ENCODE measurements around the gene TBKBP1. TPM values are rescaled to one million over a fixed set of nuclear protein-coding genes. Genes with fewer than 3 reads are reported as not detected.
A peak's percentile ranks its signal among the peaks of the same experiment; 100 is the strongest.

The TBKBP1 gene
- total RNA-seq, 4 donors from 2014 or later: 3.0 to 23.1 (median 5.2) TPM

DNA sequence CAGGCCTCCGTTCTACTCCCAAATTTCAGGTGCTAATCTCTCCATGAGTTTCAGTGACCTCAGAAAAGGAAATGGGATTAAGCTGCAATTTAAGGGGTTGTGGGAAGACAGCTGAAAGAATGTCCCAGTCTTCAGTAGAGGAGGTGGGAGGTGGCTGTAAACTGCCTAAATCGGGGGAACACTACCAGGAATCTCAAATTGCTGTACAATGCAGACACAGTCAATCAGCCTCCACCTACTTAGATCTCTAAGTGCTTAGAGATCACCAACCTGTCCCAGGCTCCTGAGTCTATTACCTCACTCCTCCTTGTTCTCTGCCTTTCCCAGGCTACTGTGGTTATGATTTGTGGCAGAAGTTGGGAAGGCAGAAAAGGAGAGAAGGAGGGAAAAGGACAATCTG lies 30.7 kb downstream of the TBKBP1 start:
- no peak overlapping the region for H3K27ac ChIP-seq
- no peak for TF ChIP-seq POLR2A (IDR thresholded peaks at IDR 0.05)
- TF ChIP-seq, protein P1, sequence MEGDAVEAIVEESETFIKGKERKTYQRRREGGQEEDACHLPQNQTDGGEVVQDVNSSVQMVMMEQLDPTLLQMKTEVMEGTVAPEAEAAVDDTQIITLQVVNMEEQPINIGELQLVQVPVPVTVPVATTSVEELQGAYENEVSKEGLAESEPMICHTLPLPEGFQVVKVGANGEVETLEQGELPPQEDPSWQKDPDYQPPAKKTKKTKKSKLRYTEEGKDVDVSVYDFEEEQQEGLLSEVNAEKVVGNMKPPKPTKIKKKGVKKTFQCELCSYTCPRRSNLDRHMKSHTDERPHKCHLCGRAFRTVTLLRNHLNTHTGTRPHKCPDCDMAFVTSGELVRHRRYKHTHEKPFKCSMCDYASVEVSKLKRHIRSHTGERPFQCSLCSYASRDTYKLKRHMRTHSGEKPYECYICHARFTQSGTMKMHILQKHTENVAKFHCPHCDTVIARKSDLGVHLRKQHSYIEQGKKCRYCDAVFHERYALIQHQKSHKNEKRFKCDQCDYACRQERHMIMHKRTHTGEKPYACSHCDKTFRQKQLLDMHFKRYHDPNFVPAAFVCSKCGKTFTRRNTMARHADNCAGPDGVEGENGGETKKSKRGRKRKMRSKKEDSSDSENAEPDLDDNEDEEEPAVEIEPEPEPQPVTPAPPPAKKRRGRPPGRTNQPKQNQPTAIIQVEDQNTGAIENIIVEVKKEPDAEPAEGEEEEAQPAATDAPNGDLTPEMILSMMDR (IDR thresholded peaks at IDR 0.05): no peak
- peaks cover 0 to 15% of the 10 kb centered on the region in 2 donors for H3K27me3 ChIP-seq
- DNase-seq: no peak
- H3K9me3 ChIP-seq: no peaks in the 10 kb centered on the region
- no peaks in the 10 kb centered on the region for H3K36me3 ChIP-seq
- peaks cover 0 to 15% (median 5%) of the 10 kb centered on the region in 4 donors for H3K4me1 ChIP-seq
- no peak overlapping the region for H3K4me3 ChIP-seq

DNA sequence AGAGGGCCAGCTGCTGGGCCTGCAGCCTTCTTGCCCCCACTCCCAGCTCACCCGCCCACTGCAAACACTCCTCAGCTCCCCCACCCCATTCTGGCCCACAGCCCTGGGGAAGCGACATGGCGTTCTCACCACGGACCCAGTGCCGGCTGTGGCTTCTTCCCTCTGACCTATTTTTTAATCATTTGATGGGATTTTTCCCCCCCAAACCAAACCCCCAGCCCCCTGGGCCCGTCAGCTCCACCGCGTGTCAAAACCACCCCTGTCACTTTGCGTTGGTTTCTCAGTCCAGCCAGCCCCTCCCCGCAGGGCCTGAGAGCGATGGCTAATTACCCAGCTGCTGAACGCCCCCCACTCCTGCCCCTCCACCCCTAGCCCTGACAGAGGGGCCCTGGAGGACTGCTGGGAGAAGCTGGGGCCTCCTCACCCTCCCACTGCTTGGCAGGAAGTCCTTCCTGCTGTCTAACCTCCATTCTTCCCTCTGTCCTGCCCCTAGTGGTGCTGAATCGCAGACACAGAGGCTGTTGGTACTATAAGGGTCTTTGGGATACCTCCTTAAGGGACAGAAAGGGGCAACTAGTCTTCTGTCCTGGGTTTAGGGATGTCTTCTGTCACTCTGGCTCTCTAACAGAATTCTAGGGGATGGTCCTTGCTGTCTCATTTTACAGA lies 31.6 kb downstream of the TBKBP1 start:
- Histone ChIP-seq H3K36me3 (no peaks in the 10 kb centered on the region), H3K27me3 (peaks cover 0 to 15% of the 10 kb centered on the region in 2 donors), H3K27ac (no peak overlapping the region), H3K4me1 (peaks cover 0 to 15% (median 5%) of the 10 kb centered on the region in 4 donors), H3K9me3 (no peaks in the 10 kb centered on the region), H3K4me3 (no peak overlapping the region)
- no peak for DNase-seq
- TF ChIP-seq, protein P1 (IDR thresholded peaks at IDR 0.05): no peak
- no peak for TF ChIP-seq POLR2A (IDR thresholded peaks at IDR 0.05)

DNA sequence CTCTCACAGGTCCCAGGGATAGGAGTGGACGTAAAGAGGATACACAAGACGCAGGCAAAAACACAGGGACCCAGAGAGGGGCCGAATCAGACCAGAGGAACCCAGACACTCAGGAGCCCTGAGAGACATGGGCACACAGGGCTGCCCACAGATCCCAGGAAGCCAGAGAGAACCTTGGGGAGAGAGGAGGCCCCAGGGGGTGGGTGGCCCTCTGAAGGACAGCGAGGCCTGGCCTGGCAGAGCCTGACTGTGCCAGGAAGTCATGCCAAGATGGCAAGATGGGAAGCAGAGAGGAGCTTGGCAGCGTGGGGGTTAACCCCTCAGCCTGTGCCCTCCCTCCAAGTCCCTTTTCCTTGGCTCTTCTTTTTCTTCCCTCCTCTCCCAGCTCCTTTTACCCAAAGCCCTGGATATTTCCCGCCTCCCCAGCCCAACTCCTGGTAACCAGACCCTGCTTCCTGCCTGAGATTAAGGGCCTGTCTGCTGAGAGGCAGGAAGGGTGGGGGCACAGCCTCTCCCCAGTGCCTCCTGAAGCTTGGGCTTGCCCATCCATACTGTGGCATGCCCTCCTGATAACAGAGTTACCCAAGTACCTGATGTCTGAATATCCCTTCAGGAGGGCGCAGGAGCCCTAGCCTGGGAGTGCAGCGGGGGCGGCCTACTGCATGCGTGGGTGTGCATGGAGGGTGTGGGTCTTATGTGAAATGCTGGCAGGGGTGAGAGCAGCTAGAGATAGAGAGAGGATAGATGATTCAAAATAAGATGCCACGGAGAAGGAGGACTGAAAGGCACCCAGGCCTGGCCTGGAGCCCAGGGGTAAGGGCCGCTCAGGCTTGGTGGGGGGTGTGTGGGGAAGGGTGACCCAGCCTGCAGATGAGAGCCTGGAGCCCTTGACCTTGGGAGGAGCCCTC lies 33.1 kb downstream of the TBKBP1 start:
- peak in 1 of 3 donors; percentile 34 for DNase-seq
- Histone ChIP-seq H3K27me3 (peaks cover 0 to 2% of the 10 kb centered on the region in 2 donors), H3K27ac (no peak overlapping the region), H3K9me3 (no peaks in the 10 kb centered on the region), H3K4me1 (peaks cover 0 to 1% (median 0%) of the 10 kb centered on the region in 4 donors), H3K4me3 (no peak overlapping the region), H3K36me3 (no peaks in the 10 kb centered on the region)
- TF ChIP-seq, protein P1 (IDR thresholded peaks at IDR 0.05): no peak

DNA sequence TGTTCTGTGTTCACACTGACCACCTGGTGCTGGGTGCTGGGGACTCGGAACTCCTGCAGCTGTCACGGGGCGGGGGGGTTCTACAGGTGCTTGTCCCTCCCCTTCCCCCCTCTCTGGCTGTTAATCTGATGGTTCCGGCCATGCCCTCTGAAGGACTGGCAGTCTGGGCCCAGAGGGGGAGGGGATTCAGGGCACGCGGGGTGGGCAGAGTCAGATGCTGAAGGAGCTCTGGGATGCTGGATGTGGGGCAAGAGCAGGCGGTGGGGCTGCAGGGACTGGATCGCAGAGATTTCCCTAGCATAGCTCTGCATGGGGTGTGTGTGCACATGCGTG lies 33.7 kb downstream of the TBKBP1 start:
- DNase-seq: peak in 1 of 3 donors; percentile 14
- no peaks in the 10 kb centered on the region for H3K36me3 ChIP-seq
- H3K4me1 ChIP-seq: peaks cover 0 to 4% (median 2%) of the 10 kb centered on the region in 4 donors
- TF ChIP-seq, protein P1 (IDR thresholded peaks at IDR 0.05): no peak
- TF ChIP-seq POLR2A (IDR thresholded peaks at IDR 0.05): no peak
- H3K9me3 ChIP-seq: no peaks in the 10 kb centered on the region
- H3K4me3 ChIP-seq: no peak overlapping the region
- no peak overlapping the region for H3K27ac ChIP-seq
- peaks cover 0 to 6% of the 10 kb centered on the region in 2 donors for H3K27me3 ChIP-seq

DNA sequence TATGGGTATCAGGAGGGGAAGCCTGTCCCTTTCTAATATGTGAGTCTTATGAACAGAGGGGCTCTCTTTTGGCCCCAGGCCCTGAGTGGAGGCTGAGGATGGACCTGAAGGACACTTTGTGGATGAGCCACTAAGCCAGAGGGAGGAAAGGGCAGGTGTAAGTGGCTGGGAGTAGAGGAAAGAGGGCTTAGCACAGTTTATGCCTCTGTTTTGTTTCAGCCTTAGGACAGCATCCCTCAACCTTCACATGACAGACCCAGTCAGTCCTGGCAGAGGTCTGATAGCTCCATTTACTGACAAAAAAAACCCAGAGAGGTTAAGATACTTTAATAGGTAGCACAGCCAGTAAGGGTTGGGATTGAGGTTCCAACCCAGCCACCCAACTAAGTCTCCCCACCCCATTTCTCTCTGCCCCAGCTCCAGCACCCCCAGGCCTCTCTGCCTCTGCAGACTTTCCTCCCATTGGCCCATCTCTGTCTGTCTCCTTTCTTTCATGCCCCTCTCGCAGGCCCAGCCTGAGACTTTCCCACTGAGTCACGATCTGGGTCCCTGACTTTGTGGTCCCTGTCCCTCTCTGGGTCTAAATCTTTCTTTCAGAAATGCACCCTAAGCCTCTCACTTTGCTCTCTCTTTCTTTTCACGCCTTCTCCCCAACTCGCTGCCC lies 34.4 kb downstream of the TBKBP1 start:
- DNase-seq: peak in 1 of 3 donors; percentile 14
- no peak overlapping the region for H3K27ac ChIP-seq
- H3K4me1 ChIP-seq: peaks cover 0 to 11% (median 3%) of the 10 kb centered on the region in 4 donors
- no peak overlapping the region for H3K4me3 ChIP-seq
- no peak for TF ChIP-seq POLR2A (IDR thresholded peaks at IDR 0.05)
- TF ChIP-seq, protein P1 (IDR thresholded peaks at IDR 0.05): no peak
- no peaks in the 10 kb centered on the region for H3K36me3 ChIP-seq
- no peaks in the 10 kb centered on the region for H3K9me3 ChIP-seq
- peaks cover 0 to 9% of the 10 kb centered on the region in 2 donors for H3K27me3 ChIP-seq

Data from Peyer's patch (tissue), 4 donors.